ENCODE measurements around the gene HECW1. TPM values are rescaled to one million over a fixed set of nuclear protein-coding genes. Genes with fewer than 3 reads are reported as not detected.

The HECW1 gene
- total RNA-seq, 1 experiment from 2014 or later = 0.77 TPM

DNA sequence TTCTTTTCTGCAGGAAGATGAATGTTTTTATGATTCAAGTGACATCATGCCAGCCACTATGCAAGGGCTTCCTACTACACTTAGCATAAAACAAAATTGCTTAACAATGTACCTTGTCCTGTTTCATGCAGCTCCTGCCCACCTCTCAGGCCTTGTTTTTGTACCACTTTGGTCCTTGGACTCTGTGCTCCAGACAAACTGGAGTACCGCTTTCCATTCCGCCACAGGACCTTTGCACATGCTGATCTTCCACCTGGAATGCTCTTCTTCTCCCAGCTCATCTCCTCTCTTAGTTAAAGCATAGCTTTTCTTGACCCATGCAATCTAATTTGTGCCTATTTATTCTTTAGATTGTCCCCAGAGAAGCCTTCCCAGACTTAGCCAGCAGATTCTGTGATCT lies 393.0 kb downstream of the HECW1 start:
- BruUV-seq (replicated peaks) = no TSS peak

GRCh38 chr7:43506460-43506859 lies 394.0 kb downstream of the HECW1 start:
- no peak for TF ChIP-seq TCF7L2 (IDR thresholded peaks at IDR 0.05; ENCODE audit: low read depth, low read length)
- ChIA-PET POLR2A (no interaction called here), CTCF (interaction anchor here (0.6 kb wide), 2 partner anchors 76 to 106 kb away, joined by 3 to 10 read pairs; no protein-coding TSS in a partner anchor)
- BruUV-seq (replicated peaks) = no TSS peak
- Histone ChIP-seq H3K9me3 (ENCODE audit: control insufficient read depth, insufficient read depth, low read depth, low read length) (no peaks in the 10 kb centered on the region), H3K27me3 (ENCODE audit: control insufficient read depth, insufficient read depth, low read length) (peaks cover 19% of the 10 kb centered on the region), H3K27ac (ENCODE audit: low read length) (no peak overlapping the region), H3K36me3 (ENCODE audit: control insufficient read depth, insufficient read depth, low read length) (no peaks in the 10 kb centered on the region), H3K4me1 (ENCODE audit: control insufficient read depth, insufficient read depth, low read length) (no peaks in the 10 kb centered on the region), H3K4me3 (ENCODE audit: low read depth in 2 of 2, low read length in 2 of 2) (no peak overlapping the region)
- in situ Hi-C loops (cut with HindIII; ENCODE audit: low pct_unique_long_range_greater_than_20kb, low sequenced_read_pairs) = no loop called here
- DNase-seq (ENCODE audit: low read depth, low spot score) = no peak
- intact Hi-C loops (cut with micrococcal nuclease; ENCODE audit: unreplicated experiment) = no loop called here
- no peak for ATAC-seq

More for the DNA sequence above, 393.0 kb downstream of the HECW1 start:
- intact Hi-C loops (cut with micrococcal nuclease; ENCODE audit: unreplicated experiment) (no loop called here), in situ Hi-C loops (cut with HindIII; ENCODE audit: low pct_unique_long_range_greater_than_20kb, low sequenced_read_pairs) (no loop called here)
- no peaks in the 10 kb centered on the region for H3K36me3 ChIP-seq (ENCODE audit: control insufficient read depth, insufficient read depth, low read length)
- ChIA-PET POLR2A (no interaction called here), CTCF (no interaction called here)
- H3K27ac ChIP-seq (ENCODE audit: low read length) = no peak overlapping the region
- ATAC-seq (no peak), DNase-seq (ENCODE audit: low read depth, low spot score) (no peak)
- no peak for TF ChIP-seq TCF7L2 (IDR thresholded peaks at IDR 0.05; ENCODE audit: low read depth, low read length)
- TF ChIP-seq SIN3A (IDR thresholded peaks at IDR 0.05; ENCODE audit: borderline replicate concordance, insufficient read depth, low read depth, low read length) = no peak
- no peak for TF ChIP-seq REST (IDR thresholded peaks at IDR 0.05; ENCODE audit: insufficient read depth in 1 of 2, low read depth in 2 of 2, low read length in 1 of 2)
- no peak for TF ChIP-seq POLR2AphosphoS5 (IDR thresholded peaks at IDR 0.05; ENCODE audit: low read depth, low read length)
- H3K4me1 ChIP-seq (ENCODE audit: control insufficient read depth, insufficient read depth, low read length) = no peaks in the 10 kb centered on the region
- H3K27me3 ChIP-seq (ENCODE audit: control insufficient read depth, insufficient read depth, low read length) = peaks cover 16% of the 10 kb centered on the region
- H3K9me3 ChIP-seq (ENCODE audit: control insufficient read depth, insufficient read depth, low read depth, low read length) = no peaks in the 10 kb centered on the region
- H3K4me3 ChIP-seq (ENCODE audit: low read depth in 2 of 2, low read length in 2 of 2) = no peak overlapping the region

DNA sequence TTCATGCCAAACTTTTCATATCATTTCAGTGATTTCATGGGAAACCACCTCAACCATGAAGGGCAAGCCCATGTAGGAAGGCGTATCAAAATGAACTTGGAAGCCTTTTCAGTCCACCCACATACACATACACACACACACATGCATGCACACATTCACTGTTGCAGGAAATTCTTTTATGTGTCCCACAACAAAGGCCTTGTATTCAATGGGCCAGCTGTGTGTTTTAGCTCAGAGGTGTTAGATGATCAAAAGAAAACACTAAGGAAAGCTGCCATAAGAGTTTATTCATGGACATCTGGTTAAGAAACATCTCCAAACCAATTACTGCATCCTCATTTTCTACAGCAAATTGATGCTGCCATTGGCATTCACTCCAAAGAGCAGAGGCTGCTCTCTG lies 396.0 kb downstream of the HECW1 start:
- no peak for ATAC-seq
- ChIA-PET POLR2A (no interaction called here), CTCF (no interaction called here)
- intact Hi-C loops (cut with micrococcal nuclease; ENCODE audit: unreplicated experiment) = no loop called here
- no TSS peak for BruUV-seq (replicated peaks)
- H3K36me3 ChIP-seq (ENCODE audit: control insufficient read depth, insufficient read depth, low read length) = no peaks in the 10 kb centered on the region
- H3K9me3 ChIP-seq (ENCODE audit: control insufficient read depth, insufficient read depth, low read depth, low read length) = no peaks in the 10 kb centered on the region
- DNase-seq (ENCODE audit: low read depth, low spot score) = no peak
- H3K4me3 ChIP-seq (ENCODE audit: low read depth in 2 of 2, low read length in 2 of 2) = no peak overlapping the region
- no peak for TF ChIP-seq SIN3A (IDR thresholded peaks at IDR 0.05; ENCODE audit: borderline replicate concordance, insufficient read depth, low read depth, low read length)
- no peak for TF ChIP-seq REST (IDR thresholded peaks at IDR 0.05; ENCODE audit: insufficient read depth in 1 of 2, low read depth in 2 of 2, low read length in 1 of 2)
- no peak for TF ChIP-seq POLR2AphosphoS5 (IDR thresholded peaks at IDR 0.05; ENCODE audit: low read depth, low read length)
- TF ChIP-seq TCF7L2 (IDR thresholded peaks at IDR 0.05; ENCODE audit: low read depth, low read length) = no peak
- TF ChIP-seq, protein P1, sequence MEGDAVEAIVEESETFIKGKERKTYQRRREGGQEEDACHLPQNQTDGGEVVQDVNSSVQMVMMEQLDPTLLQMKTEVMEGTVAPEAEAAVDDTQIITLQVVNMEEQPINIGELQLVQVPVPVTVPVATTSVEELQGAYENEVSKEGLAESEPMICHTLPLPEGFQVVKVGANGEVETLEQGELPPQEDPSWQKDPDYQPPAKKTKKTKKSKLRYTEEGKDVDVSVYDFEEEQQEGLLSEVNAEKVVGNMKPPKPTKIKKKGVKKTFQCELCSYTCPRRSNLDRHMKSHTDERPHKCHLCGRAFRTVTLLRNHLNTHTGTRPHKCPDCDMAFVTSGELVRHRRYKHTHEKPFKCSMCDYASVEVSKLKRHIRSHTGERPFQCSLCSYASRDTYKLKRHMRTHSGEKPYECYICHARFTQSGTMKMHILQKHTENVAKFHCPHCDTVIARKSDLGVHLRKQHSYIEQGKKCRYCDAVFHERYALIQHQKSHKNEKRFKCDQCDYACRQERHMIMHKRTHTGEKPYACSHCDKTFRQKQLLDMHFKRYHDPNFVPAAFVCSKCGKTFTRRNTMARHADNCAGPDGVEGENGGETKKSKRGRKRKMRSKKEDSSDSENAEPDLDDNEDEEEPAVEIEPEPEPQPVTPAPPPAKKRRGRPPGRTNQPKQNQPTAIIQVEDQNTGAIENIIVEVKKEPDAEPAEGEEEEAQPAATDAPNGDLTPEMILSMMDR (IDR thresholded peaks at IDR 0.05) = no peak
- H3K4me1 ChIP-seq (ENCODE audit: control insufficient read depth, insufficient read depth, low read length) = no peaks in the 10 kb centered on the region
- H3K27ac ChIP-seq (ENCODE audit: low read length) = no peak overlapping the region
- in situ Hi-C loops (cut with HindIII; ENCODE audit: low pct_unique_long_range_greater_than_20kb, low sequenced_read_pairs) = no loop called here
- peaks cover 27% of the 10 kb centered on the region for H3K27me3 ChIP-seq (ENCODE audit: control insufficient read depth, insufficient read depth, low read length)
